ELR (cell line): ENCODE measurements around the gene PRAC1.

Source experiments
- DNase-seq: peaks from one replicate; pipeline ENCODE4 v3.0.0-alpha.2; 2015; ENCODE audit warnings: low read depth

The PRAC1 gene

GRCh38 chr17:48722201-48722907 is at the start of gene PRAC1:
Gene PRAC1 (minus strand): TSS chr17:48722518. CDS start chr17:48722392, 126 bp downstream.
- DNase-seq, result no peak

GRCh38 chr17:48770954-48771353 is 48.6 kb upstream of the PRAC1 start:
- no peak for DNase-seq

GRCh38 chr17:48769009-48769675 is 46.8 kb upstream of the PRAC1 start:
- no peak for DNase-seq

GRCh38 chr17:48767263-48767774 is 45.0 kb upstream of the PRAC1 start:
- no peak for DNase-seq

- DNase-seq, result no peak
These were observed 38.8 kb upstream of the PRAC1 start for GRCh38 chr17:48761114-48761513.

GRCh38 chr17:48760411-48760810 is 38.1 kb upstream of the PRAC1 start:
- DNase-seq, result no peak

GRCh38 chr17:48759288-48759687 is 37.0 kb upstream of the PRAC1 start:
- DNase-seq, result no peak

- DNase-seq, result peak; percentile 50
These were observed 35.2 kb upstream of the PRAC1 start for GRCh38 chr17:48757524-48757961.

GRCh38 chr17:48756830-48757251 is 34.5 kb upstream of the PRAC1 start:
- DNase-seq, result no peak

- DNase-seq, result no peak
These were observed 33.0 kb upstream of the PRAC1 start for GRCh38 chr17:48755356-48755755.

- no peak for DNase-seq
These were observed 32.4 kb upstream of the PRAC1 start for GRCh38 chr17:48754500-48755261.

GRCh38 chr17:48753794-48754499 is 31.6 kb upstream of the PRAC1 start:
- DNase-seq, result peak; percentile 64

GRCh38 chr17:48752399-48753288 is 30.3 kb upstream of the PRAC1 start:
- no peak for DNase-seq

GRCh38 chr17:48751733-48752398 is 29.5 kb upstream of the PRAC1 start:
- DNase-seq, result no peak

GRCh38 chr17:48751172-48751571 is 28.9 kb upstream of the PRAC1 start:
- DNase-seq, result no peak

GRCh38 chr17:48749621-48750553 is 27.6 kb upstream of the PRAC1 start:
- no peak for DNase-seq

- no peak for DNase-seq
These were observed 26.6 kb upstream of the PRAC1 start for GRCh38 chr17:48748718-48749566.
